HG02970 (cell line): ENCODE results near the gene CPB1.

Experiments used
- ATAC-seq: cut with Tn5 transposase; IDR thresholded peaks from one replicate; pipeline ENCODE4 v1.9.1; 2021; ENCODE audit warnings: mild to moderate bottlenecking, moderate library complexity, moderate number of reproducible peaks; ENCODE audit not compliant: unreplicated experiment, low FRiP score

The CPB1 gene

DNA sequence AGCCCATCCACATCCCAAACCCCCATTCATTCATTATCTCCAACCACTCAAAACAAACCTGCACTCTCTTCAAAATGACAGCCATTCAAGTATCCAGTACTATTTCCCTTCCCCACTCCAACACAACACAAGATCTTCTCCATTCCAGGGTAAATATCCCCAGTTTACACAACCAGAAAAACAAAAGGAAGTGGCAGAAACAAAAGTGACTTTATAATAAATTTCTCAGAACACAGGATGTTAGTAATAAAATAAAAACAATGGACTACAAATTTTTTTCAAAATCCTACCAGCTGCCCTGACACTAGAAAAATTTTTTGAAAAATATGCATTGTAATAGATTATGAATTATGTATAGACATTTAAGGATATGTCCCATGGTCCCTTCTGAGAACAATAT is 51.6 kb downstream of the CPB1 start:
- no peak for ATAC-seq

DNA sequence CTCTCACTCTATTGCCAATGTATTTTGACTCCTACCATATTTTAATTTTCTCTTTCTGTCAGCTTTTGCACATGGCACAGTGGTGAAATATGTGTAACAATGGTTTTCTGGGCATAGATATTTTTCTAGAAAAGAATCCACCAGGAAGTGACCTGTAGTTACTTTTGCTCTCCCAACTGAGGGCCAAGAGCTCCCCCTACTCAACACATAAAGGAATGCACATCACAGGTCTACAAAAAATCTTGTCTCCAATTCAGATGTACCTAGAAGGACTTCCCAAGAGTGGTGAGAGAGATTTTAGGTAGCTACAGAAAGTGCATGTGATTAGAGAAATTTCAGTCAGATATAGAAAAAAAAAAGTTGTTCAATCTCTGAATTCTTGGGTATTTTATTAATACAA is 53.1 kb downstream of the CPB1 start:
- ATAC-seq = no peak

DNA sequence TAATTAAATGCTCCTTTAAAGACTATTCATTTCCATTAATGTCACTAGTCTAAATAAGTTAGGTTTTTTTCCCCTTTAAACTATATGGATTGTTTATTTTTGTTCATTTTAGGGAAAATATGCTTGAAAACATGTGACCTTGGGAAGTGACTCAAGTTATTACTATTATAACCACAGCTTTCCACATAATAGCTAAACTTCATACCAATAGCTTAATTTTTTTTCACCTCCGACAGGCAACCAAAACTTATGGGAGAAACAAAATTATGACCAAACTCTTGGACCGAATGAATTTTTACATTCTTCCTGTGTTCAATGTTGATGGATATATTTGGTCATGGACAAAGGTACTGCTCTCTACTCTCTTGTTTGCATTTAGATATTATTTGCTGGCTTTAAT is 53.7 kb downstream of the CPB1 start:
- ATAC-seq = no peak

DNA sequence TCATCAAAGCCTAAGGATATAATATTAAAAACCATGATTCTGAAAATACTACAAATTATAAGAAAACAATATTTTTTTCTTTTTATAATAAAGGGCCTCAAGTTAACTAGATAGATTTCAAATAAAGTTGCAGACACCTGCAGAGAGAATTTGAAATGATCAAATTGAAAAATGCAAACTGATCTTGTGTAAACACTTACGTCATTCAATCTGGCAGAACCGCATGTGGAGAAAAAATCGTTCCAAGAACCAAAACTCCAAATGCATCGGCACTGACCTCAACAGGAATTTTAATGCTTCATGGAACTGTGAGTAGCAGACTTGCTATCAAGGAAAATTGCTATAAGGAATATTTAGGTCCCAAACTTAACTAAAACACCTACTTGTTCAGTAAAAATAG is 54.7 kb downstream of the CPB1 start:
- no peak for ATAC-seq

DNA sequence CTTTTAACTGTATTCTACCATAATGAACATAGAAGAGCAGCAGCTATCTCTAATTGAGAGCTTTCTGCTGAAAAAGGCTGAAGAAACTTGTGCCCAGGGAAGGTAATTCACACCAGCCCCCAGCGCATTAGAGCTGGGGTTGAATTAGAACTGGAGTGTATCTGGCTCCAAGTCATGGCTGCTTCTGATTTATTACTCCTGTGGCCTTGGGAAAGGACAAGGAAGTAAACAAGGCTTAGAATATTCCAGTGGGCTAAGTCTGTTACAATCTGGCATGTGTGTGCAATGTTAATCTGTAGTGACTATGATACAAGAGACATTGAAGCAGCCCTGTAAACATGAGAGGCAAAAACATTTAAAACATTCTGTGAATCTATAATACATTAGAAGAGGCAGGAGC is 55.6 kb downstream of the CPB1 start:
- ATAC-seq = no peak

DNA sequence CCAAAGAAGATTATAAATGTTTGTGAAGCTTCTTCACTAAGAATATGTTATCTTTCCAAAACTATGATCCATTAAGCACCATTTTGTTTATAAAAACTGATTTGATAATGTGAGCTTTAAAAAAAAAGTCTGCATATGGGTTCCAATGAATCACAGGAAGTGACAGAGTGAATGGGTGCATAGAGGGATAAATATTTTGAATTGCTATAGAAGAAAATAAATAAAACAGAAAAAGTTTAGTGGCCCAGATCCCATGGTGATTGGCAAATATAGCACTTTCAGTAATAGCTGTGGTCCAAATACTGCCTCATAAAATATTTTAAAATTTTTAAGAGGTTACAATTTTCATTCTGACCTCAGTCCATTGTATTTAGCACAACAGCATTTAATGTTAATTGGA is 56.6 kb downstream of the CPB1 start:
- ATAC-seq = no peak

DNA sequence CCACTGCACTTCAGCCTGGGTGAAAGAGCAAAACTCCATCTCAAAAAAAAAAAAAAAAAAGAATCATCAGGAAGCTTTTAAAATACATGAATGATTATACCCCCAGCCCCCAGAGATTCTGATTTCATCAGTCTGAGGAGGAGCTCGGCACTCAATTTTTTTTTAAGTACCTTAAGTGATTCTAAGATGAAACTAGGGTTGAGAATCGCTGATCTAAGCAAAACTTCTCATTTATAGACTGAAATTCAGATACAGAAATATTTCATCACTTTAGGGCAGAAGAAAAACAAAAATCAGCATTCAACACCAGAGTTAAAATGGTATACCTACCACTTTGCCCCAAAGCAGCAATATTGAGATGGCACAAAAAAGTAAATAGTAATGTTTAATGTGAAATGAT is 62.2 kb downstream of the CPB1 start:
- ATAC-seq = no peak

DNA sequence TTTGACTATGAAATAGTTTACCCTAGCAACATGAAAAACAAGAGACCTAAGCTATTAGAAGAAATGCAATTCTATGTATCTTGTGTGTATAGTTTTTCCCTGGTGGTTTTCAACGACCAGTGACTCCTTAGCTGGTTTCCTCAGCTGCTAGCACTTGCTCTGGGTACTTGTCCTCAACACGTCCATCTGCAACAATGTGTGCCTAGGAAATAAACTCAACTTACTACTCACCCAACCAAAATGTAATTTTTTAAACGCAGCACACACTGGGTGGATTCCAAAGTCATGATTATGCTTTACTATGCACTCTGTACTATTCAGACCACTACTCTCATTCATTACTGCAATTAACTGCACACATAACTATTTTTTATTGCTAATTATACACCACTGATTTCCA is 68.5 kb downstream of the CPB1 start:
- ATAC-seq = no peak

DNA sequence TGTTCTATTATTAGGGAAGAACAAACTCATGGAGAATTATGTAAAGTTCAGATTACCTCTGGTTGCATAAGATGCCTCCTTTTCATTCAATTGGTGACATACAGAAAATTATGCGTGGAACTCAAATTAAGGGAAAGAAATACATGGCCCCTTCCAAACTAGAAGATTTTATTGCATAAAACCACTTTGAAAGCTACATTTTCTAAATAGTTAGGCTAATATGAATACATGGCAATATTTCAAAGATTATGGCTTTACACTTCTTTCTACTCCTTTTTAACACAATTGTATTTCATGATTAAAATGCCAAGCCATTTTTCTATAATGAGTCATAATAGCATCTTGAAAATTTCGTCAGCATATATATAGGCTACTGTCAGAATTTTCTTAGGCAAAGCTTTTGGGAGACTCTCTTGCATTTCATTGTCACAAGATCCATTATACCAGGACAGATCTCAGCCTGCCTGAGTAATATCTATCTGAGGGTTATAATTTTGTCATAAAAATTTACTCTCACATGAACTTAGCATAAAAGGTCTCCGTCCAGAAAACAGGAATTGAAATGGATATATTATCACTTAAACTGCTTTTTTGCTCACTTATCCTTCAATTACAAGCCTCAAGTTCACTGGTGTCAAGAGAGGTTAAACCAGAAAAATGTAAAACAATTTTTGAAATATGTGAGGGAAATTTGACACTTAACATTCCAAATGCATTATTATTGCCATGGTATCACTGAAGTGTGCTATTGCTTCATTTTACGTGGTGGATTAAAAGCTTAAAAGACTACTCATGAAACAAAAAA is 74.6 kb downstream of the CPB1 start:
- ATAC-seq = no peak

DNA sequence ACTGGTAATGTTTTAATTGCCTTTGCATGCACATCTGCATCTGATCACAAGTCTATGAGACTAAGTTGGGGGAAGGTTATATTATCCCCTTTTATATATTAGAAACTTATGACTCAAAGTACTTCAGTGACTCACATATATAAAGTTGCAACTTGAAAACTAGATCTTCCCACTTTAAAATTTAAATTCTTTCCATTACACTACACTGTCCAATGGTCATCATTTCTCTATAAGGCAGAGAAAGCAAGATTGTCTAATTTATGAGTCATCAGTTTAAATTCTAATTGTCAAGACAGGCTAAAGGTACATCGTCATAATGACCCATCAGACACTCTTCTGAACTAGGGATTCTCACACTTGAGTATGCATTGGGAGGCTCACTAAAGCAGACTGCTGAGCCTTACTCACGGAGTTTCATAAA is 75.4 kb downstream of the CPB1 start:
- ATAC-seq = no peak

DNA sequence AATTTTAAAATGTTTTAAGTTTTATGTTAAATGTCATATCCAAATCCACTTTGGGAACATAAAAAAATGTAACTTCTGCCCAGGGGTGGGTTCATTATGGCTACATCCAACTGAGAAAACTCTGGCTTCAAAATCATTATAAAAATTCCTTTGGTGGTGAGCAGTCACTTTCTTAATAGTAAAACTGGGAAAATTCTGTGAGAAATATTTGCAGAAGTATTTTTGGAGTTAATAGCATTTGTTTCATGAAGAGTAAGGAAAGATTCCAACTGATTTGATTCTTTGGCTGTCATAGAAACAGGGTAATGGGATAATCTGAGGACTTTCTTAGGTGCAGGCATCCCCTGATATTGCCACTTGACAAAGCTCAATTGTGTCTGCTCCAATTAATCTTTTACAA is 76.3 kb downstream of the CPB1 start:
- ATAC-seq = no peak

DNA sequence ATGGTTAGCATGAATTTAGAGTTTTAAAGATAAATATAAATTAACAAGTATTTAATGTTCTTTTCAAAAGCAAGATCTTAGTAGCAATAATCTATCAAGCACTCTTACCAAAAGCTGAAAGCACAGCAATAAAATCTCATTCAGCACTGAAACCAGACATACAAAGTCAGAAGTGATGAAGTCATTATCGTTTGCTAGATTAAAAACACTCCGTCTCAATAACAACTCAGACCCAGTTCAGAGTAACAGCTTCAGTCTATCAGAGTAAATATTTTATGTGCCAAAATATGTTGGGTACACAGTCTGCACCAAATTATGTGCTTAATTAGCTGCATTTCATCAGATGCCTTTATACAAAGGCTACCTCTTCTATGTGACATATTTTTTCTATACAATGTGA is 79.1 kb downstream of the CPB1 start:
- no peak for ATAC-seq
